Heart left ventricle (tissue), 16 donors: ENCODE results near the gene C2orf49. TPM values are rescaled to one million over a fixed set of nuclear protein-coding genes. Genes with fewer than 3 reads are reported as not detected.
A peak's percentile ranks its signal among the peaks of the same experiment; 100 is the strongest.

Source experiments
- ATAC-seq, 4 donors: fragments of 200-7000 bp; cut with Tn5 transposase; one replicate each; pipeline ENCODE4 v1.9.1; 2020 to 2022; ENCODE audit warnings: moderate library complexity in 4 of 4, mild to moderate bottlenecking in 3 of 4, moderate number of reproducible peaks in 1 of 4
- DNase-seq, 5 donors: peaks; one replicate each; pipeline ENCODE4 v3.0.0-alpha.2; 2020
- H3K27ac ChIP-seq, 12 donors: fragments of 200-600 bp; sonication (generic) in 4 of 12; one replicate each; pipeline versions ENCODE4 v1.5.0 to v1.8.0; 2016 to 2022; ENCODE audit warnings: mild to moderate bottlenecking in 2 of 12
- H3K27me3 ChIP-seq, 9 donors: fragments of 200-600 bp; sonication (generic) in 2 of 9; one replicate each; pipeline versions ENCODE4 v1.5.1 to v1.8.0; 2016 to 2022; ENCODE audit warnings: mild to moderate bottlenecking in 3 of 9
- H3K36me3 ChIP-seq, 9 donors: fragments of 200-600 bp; sonication (generic) in 2 of 9; one replicate each; pipeline versions ENCODE4 v1.5.0 to v1.8.0; 2018 to 2022; ENCODE audit warnings: mild to moderate bottlenecking in 2 of 9
- H3K4me1 ChIP-seq, 12 donors: fragments of 200-600 bp; sonication (generic) in 4 of 12; one replicate each; pipeline versions ENCODE4 v1.5.0 to v1.8.0; 2016 to 2022; ENCODE audit warnings: mild to moderate bottlenecking in 3 of 12
- H3K4me3 ChIP-seq, 12 donors: fragments of 200-600 bp; sonication (generic) in 4 of 12; one replicate each; pipeline versions ENCODE4 v1.5.0 to v1.8.0; 2017 to 2022; ENCODE audit warnings: mild to moderate bottlenecking in 9 of 12, moderate library complexity in 4 of 12
- H3K9me3 ChIP-seq, 12 donors: fragments of 200-600 bp; sonication (generic) in 4 of 12; one replicate each; pipeline versions ENCODE4 v1.5.0 to v1.8.0; 2016 to 2022; ENCODE audit warnings: mild to moderate bottlenecking in 1 of 12
- POLR2A ChIP-seq, 2 donors: fragments of 450-650 bp; IDR thresholded peaks; one replicate each; pipeline ENCODE4 v1.6.1; 2017; ENCODE audit warnings: antibody characterized with exemption in 2 of 2, mild to moderate bottlenecking in 2 of 2, moderate library complexity in 2 of 2
- WGBS, 4 donors: extraction: QIAGEN DNeasy Blood & Tissue Kit in 2 of 4; methylation state at CpG; one replicate each; pipeline versions ENCODE4 v1.1.5 to v1.1.7; 2013 to 2018; 5-methylcytosine and 5-hydroxymethylcytosine counted together
- intact Hi-C, 10 donors: fragments of 100-400 bp; cut with DNase I; formaldehyde crosslinking; loops; one replicate each; pipeline versions ENCODE4 v1.11.1 to v1.14.2; 2022
- polyA plus RNA-seq, 2 donors: library from polyadenylated mRNA; stranded (reverse); fragments of 200-250 nt; gene quantifications; one replicate each; pipeline ENCODE4 v1.2.3, GENCODE V29; 2013
- total RNA-seq, 9 donors: library from RNA; depleted of rRNA in 2 of 9; stranded (reverse); fragments of >200 nt in 2 of 9; fragmentation: NEBNext Ultra II Directional in 3 of 9; extraction: Animal tissue kit (Norgen Biotek cat#: 25700) in 3 of 9; gene quantifications; one replicate each; pipeline versions ENCODE4 v1.1.0 to v1.2.4, GENCODE V29; 2016 to 2023
- TF ChIP-seq, protein P1 (sequence below), 12 donors: fragments of 200-600 bp; sonication (generic) in 4 of 12; IDR thresholded peaks; one replicate each; pipeline versions ENCODE4 v1.5.0 to v1.8.0; 2018 to 2022; ENCODE audit warnings: antibody characterized with exemption in 12 of 12, mild to moderate bottlenecking in 5 of 12
- donor health status: ischemic (EF 13 %, LVEDD 7.1; RV severe dilation, severe dysfunction).
- donor health status: healthy with polysubstance abuse.
- donor health status: DM: no; HTN: yes; CAD: no.
- donor health status: DM: no; HTN: no; CAD: no.
- donor health status: ischemic (EF 25% LVEDD 6.9; RV normal size, moderate dysfunction).
- donor health status: ischemic (EF 25% LVEDD 5.7; RV mildly dilated, moderate dysfunction).
- donor health status: healthy.
- donor health status: DM: yes; HTN: yes; CAD: no.
- donor health status: ischemic (EF 35%, LVEDD 5.7; RV mildly dilated, moderate dysfunction).
- donor health status: nonischemic (EF 11% LVEDD 7.7; RV severe dilation, severe dysfunction).
- donor health status: DM: yes; HTN: yes; CAD: no.
- donor health status: PGD.
- donor health status: ischemic (EF 29% LVEDD 5.4; RV normal size, mild dysfunction).
- donor health status: nonischemic (EF 23%, LVEDD 6.1; RV moderate dilation, normal function).

C2orf49 gene
- total and polyA plus RNA-seq, 11 donors = 12.1 to 21.7 (median 15.6) TPM

DNA sequence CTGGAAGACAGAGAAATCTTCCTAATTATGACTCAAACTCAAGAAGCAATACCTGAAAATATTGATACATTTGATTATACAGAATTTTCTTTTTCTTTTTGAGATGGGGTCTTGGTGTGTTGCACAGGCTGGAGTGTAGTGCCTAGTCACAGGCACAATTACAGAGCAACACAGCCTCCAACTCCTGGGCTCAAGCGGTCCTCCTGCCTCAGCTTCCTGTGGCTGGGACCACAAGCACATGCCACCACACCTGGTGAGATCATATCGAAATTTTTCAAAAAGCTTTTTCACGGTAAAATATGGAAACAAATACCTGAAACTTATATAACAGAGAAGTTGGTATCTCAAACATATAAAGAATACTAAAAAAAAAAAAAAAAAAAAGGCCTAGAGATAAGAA, 35.7 kb upstream of the C2orf49 start:
- ATAC-seq (no peak), DNase-seq (no peak)
- WGBS, 4 donors = 94 to 97% (median 94%) methylated on average over 3 of the region's 3 CpGs
- intact Hi-C loops = no loop called here
- H3K27me3 ChIP-seq = no peaks in the 10 kb centered on the region
- no peak overlapping the region for H3K27ac ChIP-seq
- no peaks in the 10 kb centered on the region for H3K9me3 ChIP-seq
- no peak for TF ChIP-seq POLR2A (IDR thresholded peaks at IDR 0.05)
- TF ChIP-seq, protein P1, sequence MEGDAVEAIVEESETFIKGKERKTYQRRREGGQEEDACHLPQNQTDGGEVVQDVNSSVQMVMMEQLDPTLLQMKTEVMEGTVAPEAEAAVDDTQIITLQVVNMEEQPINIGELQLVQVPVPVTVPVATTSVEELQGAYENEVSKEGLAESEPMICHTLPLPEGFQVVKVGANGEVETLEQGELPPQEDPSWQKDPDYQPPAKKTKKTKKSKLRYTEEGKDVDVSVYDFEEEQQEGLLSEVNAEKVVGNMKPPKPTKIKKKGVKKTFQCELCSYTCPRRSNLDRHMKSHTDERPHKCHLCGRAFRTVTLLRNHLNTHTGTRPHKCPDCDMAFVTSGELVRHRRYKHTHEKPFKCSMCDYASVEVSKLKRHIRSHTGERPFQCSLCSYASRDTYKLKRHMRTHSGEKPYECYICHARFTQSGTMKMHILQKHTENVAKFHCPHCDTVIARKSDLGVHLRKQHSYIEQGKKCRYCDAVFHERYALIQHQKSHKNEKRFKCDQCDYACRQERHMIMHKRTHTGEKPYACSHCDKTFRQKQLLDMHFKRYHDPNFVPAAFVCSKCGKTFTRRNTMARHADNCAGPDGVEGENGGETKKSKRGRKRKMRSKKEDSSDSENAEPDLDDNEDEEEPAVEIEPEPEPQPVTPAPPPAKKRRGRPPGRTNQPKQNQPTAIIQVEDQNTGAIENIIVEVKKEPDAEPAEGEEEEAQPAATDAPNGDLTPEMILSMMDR (IDR thresholded peaks at IDR 0.05) = no peak
- no peak overlapping the region for H3K4me3 ChIP-seq
- H3K4me1 ChIP-seq = no peaks in the 10 kb centered on the region
- peaks cover 0 to 44% (median 21%) of the 10 kb centered on the region in 9 donors for H3K36me3 ChIP-seq

DNA sequence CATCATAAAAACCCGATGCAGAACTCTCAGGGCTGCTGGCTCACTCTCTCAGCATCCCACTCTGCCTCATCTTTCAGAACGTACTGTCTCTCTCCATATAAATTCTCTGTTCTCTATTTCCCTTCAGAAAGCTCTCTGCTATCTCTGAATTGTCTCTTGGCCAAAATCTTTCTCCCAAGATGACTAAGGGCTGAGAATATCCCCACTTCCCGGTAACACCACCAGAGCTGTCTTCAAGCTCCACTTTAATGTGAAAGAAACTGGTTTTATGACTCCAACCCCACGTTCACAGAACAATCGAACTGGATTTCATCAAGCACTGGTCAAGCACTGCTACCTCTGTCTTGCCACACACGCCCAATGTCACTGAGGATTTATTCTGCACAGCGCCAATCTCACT, 30.2 kb upstream of the C2orf49 start:
- Histone ChIP-seq H3K4me1 (peaks cover 0 to 14% (median 0%) of the 10 kb centered on the region in 12 donors), H3K27me3 (no peaks in the 10 kb centered on the region), H3K9me3 (no peaks in the 10 kb centered on the region), H3K4me3 (no peak overlapping the region), H3K36me3 (peaks cover 0 to 38% (median 17%) of the 10 kb centered on the region in 9 donors), H3K27ac (no peak overlapping the region)
- WGBS, 4 donors = 79 to 89% (median 86%) methylated on average over 7 of the region's 7 CpGs
- ATAC-seq (no peak), DNase-seq (no peak)
- TF ChIP-seq POLR2A (IDR thresholded peaks at IDR 0.05) = no peak
- TF ChIP-seq, protein P1 (IDR thresholded peaks at IDR 0.05) = no peak
- intact Hi-C loops = no loop called here

DNA sequence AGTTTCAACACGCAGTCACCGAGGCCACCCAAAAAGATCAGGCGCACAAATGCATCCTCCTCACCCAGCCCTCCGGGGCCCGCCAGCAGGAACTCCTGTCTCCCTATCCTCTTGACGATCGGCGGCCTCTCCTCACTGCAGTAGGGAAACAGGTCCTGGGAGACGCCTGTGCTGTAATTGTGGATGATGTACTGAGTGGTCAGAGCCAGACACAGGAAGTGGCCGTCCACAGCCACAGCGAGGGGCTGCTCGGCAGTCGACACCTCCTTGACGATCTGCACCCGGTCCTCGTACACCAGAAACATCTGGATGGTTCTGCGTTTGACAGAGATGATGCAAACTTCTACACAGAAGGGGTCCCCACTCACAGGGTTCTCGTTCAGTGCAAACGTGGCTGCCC, 29.8 kb upstream of the C2orf49 start:
- Histone ChIP-seq H3K36me3 (peaks cover 0 to 38% (median 17%) of the 10 kb centered on the region in 9 donors), H3K4me3 (no peak overlapping the region), H3K27me3 (no peaks in the 10 kb centered on the region), H3K9me3 (no peaks in the 10 kb centered on the region), H3K27ac (no peak overlapping the region), H3K4me1 (peaks cover 0 to 14% (median 0%) of the 10 kb centered on the region in 12 donors)
- DNase-seq (peak in 2 of 5 donors; percentile 10 to 32), ATAC-seq (peak in 3 of 4 donors; percentile 22 to 58 (median 23))
- intact Hi-C loops = no loop called here
- 76 to 89% (median 83%) methylated on average over 17 to 19 of the region's 19 CpGs for WGBS, 4 donors
- no peak for TF ChIP-seq POLR2A (IDR thresholded peaks at IDR 0.05)
- TF ChIP-seq, protein P1 (IDR thresholded peaks at IDR 0.05) = no peak

DNA sequence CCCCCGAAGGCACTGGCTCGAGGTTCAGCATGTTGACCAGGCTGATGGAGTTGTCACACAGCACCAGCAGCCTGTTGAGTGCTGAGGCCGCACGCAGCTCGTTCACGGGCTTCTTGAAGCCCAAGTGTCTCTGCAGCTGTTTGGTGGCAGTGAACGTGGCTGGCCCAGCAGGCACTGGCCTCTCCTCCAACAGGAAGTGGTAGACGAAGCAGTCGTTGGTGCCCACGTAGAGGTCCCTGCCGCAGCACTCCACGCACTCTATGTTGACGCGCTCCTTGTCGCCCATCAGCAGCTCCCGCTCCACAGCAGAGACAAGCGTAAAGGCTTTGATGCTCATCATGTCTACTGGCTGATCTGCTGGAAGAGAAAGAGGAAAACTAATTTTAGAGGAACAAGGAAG, 29.4 kb upstream of the C2orf49 start:
- Histone ChIP-seq H3K4me3 (no peak overlapping the region), H3K4me1 (peaks cover 0 to 14% (median 0%) of the 10 kb centered on the region in 12 donors), H3K27ac (no peak overlapping the region), H3K36me3 (peaks cover 0 to 38% (median 17%) of the 10 kb centered on the region in 9 donors), H3K9me3 (no peaks in the 10 kb centered on the region), H3K27me3 (no peaks in the 10 kb centered on the region)
- intact Hi-C loops = no loop called here
- WGBS, 4 donors = 90 to 95% (median 91%) methylated on average over 10 to 17 of the region's 17 CpGs
- TF ChIP-seq, protein P1 (IDR thresholded peaks at IDR 0.05) = no peak
- TF ChIP-seq POLR2A (IDR thresholded peaks at IDR 0.05) = no peak
- ATAC-seq = peak in 1 of 4 donors; percentile 21
- no peak for DNase-seq
